Activated naive CD4-positive, alpha-beta T cell (primary cell): ENCODE results near the gene MCM10.

Source experiments
- DNase-seq, 4 experiments: peaks; one replicate each; lab custom pipeline; 2025; lab: John Stamatoyannopoulos, UW

MCM10 gene

DNA sequence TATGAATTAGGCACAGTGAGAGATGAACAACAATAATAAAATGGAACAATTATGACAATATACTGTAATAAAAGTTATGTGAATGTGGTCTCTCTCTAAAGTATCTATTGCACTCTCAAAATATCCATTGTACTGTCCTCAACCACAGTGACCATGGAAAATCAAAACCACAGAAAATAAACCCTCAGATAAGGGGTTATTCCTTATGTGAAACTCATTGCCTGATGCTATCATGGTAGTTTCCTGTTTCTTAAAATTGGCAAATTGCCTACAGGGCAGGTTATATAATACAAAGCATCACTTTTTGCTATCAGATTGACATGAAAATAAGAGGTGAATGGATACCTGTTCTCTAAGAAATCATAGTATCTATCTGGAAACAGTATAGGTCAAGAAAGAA lies 3.8 kb downstream of the MCM10 start:
- DNase-seq = no peak

DNA sequence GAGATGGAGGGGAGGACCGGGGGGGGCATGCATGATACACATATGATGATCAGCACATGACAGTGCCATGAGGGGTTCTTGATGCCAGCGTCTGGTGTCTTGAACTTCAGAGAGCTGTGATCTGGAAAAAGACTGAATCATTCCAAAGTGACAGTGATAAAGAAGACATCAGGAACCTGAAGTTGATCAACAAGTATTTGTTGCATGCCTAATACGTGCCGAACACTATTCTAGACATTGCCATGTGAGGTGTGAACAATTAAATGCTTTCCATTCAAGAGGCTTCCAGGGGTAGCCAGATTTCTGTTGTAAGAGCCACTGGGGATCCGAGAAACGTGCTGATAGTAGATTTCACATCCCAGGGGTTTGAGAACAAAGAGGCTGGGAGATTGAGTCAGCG lies 6.2 kb downstream of the MCM10 start:
- no peak for DNase-seq

DNA sequence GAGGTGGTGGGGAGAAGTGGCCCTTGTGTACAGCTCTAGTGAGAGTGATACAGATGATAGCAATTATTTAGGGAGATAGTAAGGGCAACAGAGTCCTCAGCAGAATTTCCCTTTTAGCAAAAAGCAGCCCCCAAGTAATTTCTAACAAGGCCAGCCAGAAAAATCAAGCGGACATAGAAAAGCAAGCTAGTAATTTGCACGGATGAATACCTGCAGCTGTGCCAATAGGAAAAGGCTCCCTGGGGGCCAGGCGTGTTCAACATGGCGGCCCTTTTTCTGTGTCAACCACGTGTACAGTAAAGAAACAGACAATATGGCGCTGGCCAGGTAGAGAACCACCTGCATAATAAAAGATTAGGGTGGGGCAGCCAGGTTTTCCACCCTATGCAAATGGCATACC lies 7.4 kb downstream of the MCM10 start:
- DNase-seq = no peak

DNA sequence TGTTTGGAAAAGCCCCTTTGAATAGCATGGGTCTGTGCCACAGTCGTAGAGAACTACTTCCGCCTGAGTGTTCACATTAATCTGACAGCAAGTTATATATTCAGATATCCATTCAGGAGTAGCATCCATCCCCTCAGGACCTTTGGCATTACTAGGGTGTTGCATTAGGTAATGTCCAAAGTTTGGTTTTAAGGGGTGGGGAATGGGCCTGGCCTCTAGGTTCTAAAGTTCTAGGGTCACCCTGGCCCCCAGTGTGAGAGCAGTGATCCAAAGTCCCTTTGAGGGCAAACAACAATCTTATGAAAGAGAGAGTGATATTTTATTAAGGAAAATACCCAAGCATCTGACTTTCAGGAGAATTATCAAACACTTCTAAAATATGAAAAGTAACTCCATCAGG lies 12.3 kb downstream of the MCM10 start:
- no peak for DNase-seq

GRCh38 chr10:13180788-13181187 lies 19.4 kb downstream of the MCM10 start:
- DNase-seq = no peak

GRCh38 chr10:13182424-13182823 lies 21.1 kb downstream of the MCM10 start:
- no peak for DNase-seq

DNA sequence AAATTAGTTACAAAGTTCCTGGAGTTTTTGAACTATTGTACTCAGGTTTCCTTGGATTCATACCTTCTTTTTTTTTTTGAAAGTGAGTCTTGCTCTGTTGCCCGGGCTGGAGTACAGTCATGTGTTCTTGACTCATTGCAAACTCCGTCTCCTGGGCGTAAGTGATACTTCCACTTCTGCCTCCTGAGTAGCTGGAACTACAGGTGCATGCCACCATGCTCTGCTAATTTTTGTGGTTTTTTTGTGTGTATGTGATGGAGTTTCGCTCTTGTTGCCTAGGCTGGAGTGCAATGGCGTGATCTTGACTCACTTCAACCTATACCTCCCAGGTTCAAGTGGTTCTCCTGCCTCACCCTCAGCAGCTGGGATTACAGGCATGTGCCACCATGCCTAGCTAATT lies 22.3 kb downstream of the MCM10 start:
- DNase-seq = no peak

DNA sequence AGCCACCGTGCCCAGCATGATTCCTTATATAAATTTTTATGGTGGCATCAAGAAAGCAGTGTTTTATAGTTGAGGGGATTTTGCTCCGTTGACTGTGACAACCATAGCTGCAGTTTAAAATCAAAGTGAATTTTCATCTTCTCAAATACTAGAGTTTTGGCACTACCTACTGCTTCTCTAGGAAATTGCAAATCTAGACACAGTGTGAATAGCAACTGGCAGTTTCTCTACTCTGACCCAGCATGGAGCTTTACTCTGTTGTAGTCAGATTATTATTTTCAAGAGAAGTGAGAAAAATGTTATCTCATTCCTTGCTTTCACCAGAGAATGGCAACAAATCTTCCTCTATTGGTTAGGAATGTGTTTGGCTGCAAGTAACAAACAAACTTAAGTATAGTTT lies 22.9 kb downstream of the MCM10 start:
- no peak for DNase-seq

DNA sequence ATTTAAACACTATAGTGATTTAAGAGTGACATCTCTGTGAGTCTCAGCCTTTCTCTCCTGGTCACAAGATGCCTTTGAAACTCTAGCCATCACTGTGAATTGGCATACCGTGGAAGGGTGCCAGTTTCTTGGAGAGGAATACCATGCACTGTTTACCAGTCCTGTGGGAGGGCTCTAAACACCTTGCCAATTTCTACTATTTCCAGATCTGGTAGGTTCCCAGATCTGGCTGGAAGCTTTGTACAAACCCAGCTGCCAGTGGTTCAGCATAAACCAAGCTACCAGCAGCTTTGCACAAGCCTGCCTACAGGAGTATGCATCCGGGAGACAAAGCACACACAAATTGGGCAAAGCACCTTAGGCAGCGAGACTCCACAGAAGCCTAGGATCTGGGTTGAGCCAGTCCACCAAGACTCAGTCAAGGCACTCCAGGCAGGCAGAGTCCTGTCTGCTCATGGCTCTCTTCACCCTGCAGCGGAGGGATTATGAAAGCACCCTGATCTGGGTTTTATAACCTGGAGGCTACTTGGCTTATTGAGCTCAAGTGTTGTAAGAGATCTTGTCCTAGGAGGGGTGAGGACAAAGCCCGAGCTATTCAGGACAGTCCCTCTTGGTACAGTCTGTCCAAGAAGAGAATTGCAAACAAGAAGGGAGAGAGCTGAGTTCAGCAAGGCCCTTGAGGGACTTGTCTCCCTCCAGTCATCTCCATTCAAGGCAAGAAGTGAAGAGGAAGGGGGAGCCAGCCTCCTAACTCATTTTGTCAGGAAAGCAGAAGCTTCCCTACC lies 23.6 kb downstream of the MCM10 start:
- DNase-seq = no peak

DNA sequence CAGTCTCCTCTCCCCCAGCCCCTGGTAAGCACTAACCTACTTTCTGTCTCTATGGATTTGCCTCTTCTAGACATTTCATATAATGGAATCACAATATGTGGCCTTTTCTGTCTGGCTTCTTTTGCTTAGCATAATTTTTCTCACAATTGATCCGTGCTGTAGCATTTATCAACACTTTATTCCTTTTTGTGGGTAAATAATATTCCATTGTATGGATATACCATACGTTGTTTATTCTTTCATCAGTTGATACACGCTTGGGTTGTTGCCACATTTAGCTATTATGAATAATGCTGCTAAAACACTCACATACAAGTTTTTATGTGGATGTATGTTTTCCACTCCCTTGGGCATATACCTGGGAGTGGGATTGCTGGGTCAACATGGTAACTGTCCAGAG lies 25.8 kb downstream of the MCM10 start:
- DNase-seq = no peak

DNA sequence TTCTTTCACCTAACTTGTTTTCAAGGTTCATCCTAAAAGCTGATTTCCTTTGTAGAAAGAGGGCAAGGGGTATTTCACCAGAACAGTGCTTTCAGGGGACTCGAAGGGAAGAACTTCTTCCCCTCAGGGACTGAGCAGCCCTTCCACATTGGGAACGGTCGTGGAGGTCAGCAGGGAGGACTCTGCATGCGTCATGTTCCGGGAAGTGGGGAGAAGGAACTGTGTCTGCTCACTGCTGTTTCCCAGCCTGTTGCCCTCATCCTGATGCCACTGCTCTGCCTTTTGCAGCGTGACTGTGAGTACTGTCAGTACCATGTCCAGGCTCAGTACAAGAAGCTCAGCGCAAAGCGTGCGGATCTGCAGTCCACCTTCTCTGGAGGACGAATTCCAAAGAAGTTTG lies 27.2 kb downstream of the MCM10 start:
- no peak for DNase-seq

GRCh38 chr10:13189961-13190360 lies 28.6 kb downstream of the MCM10 start:
- DNase-seq = no peak

GRCh38 chr10:13190816-13191215 lies 29.5 kb downstream of the MCM10 start:
- no peak for DNase-seq

DNA sequence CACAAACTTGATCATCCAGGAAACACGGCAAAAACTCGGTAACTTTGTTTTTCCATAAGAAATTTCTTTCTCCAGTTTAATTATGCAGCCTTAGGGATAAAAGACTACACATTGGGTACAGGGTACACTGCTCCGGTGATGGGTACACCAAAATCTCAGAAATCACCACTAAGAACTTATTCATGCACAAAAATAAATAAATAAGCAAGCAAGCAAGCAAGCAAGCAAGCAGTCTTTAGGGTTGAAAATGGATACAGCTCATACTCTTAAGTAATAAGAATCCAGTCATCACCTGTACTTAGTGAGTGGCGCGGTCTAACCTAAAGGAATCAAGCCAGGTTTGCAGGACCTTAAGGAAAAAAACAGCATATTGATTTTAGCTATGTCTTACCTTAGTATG lies 30.0 kb downstream of the MCM10 start:
- no peak for DNase-seq

DNA sequence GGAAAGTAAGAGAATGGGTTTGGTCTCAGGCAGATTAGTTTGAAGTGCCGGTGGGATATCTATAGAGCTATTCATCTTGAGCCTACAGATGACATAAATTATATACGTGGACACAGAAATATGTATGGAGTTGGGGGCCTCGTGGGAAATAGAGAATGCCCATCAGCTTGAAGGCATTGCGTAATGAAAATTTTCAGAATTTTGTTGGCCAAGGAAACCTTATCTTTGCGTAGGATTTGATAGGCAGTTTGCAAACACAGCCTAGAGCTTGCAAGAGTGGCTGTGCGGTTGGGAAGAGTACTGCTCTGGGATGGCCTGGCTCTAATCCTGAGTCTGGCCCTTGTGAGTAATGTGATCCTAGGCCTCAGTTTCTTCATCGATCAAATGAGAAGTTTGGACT lies 32.3 kb downstream of the MCM10 start:
- no peak for DNase-seq

DNA sequence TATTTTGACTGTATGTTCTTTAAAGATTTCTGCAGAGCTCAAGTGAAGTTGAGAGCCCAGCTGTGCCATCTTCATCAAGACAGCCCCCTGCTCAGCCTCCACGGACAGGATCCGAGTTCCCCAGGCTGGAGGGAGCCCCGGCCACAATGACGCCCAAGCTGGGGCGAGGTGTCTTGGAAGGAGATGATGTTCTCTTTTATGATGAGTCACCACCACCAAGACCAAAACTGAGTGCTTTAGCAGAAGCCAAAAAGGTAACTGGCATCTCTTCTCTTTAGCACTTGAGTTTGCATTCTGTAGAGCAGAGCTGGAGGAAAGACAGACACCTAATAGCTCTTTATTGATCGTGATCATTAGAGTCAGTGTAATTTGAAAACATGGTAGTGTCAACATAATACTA lies 33.7 kb downstream of the MCM10 start:
- DNase-seq = no peak

DNA sequence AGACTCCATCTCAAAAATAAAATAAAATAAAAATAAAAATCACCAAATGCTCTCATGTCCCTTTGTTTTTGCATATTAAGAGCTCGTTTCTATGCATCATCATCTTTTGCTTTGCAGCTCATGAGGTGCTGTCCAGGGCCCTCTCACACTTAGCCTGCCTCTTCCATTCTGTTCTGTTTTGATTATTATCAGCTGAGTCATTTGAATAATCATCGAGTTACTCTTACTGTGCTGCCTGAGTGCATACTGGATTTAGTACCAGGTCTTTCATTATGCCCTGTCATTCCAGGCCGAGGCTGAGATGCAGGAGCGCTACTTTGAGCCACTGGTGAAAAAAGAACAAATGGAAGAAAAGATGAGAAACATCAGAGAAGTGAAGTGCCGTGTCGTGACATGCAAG lies 39.8 kb downstream of the MCM10 start:
- no peak for DNase-seq

GRCh38 chr10:13206091-13206490 lies 44.7 kb downstream of the MCM10 start:
- DNase-seq = no peak

GRCh38 chr10:13206546-13207443 lies 45.4 kb downstream of the MCM10 start:
- DNase-seq = no peak

- no peak for DNase-seq
Observed at GRCh38 chr10:13213163-13213562, 51.8 kb downstream of the MCM10 start.

DNA sequence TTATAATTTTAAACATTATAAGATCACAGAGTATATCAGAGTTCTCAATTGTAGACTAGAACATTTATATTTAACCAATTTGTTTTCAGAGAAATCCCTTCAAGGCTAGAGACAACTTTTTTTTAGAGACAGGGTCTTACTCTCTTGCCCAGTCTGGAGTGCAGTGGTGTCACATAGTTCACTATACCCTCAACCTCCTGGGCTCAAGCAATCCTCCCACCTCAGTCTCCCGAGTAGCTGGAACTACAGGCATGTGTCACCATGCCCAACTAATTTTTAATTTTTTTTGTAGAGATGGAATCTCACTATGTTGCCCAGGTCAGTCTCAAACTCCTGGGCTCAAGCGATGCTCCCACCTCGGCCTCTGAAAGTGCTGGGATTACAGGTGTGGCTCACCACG lies 57.5 kb downstream of the MCM10 start:
- no peak for DNase-seq

- DNase-seq = no peak
Observed at GRCh38 chr10:13219685-13220670, 58.6 kb downstream of the MCM10 start.
